H9 (cell line): ENCODE measurements around the gene ASIC1. TPM values are rescaled to one million over a fixed set of nuclear protein-coding genes. Genes with fewer than 3 reads are reported as not detected.
A peak's percentile ranks its signal among the peaks of the same experiment; 100 is the strongest.

Source experiments
- DNase-seq: peaks from one replicate; pipeline ENCODE4 v3.0.0-alpha.2; 2017
- H2AFZ ChIP-seq: one replicate; pipeline ENCODE4 v1.6.1; 2013; ENCODE audit warnings: mild to moderate bottlenecking, low read length, control low read depth, moderate library complexity
- H2AK5ac ChIP-seq: 2 replicates; pipeline ENCODE4 v1.6.1; 2013; ENCODE audit warnings: low read length, control low read depth, mixed read lengths; ENCODE audit not compliant: insufficient read length
- H2BK120ac ChIP-seq: one replicate; pipeline ENCODE4 v1.6.1; 2013; ENCODE audit warnings: low read depth, mild to moderate bottlenecking, low read length, control low read depth, inconsistent platforms; ENCODE audit not compliant: poor library complexity, severe bottlenecking
- H2BK12ac ChIP-seq: 2 replicates; pipeline ENCODE4 v1.6.1; 2013; ENCODE audit warnings: low read length, control low read depth, mixed read lengths, low read depth; ENCODE audit not compliant: insufficient read length
- H2BK15ac ChIP-seq: 2 replicates; pipeline ENCODE4 v1.6.1; 2013; ENCODE audit warnings: low read depth, low read length, control low read depth
- H2BK20ac ChIP-seq: one replicate; pipeline ENCODE4 v1.6.1; 2013; ENCODE audit warnings: low read depth, mild to moderate bottlenecking, low read length, control low read depth, inconsistent platforms; ENCODE audit not compliant: poor library complexity, severe bottlenecking
- H2BK5ac ChIP-seq: 2 replicates; pipeline ENCODE4 v1.6.1; 2013; ENCODE audit warnings: low read length, control low read depth, mixed read lengths; ENCODE audit not compliant: insufficient read length
- H3K14ac ChIP-seq: 2 replicates; pipeline ENCODE4 v1.6.1; 2013; ENCODE audit warnings: low read length, control low read depth; ENCODE audit not compliant: insufficient read depth
- H3K18ac ChIP-seq: 2 replicates; pipeline ENCODE4 v1.6.1; 2013; ENCODE audit warnings: low read depth, mild to moderate bottlenecking, mixed read lengths, low read length, control low read depth; ENCODE audit not compliant: insufficient read length
- H3K23ac ChIP-seq: 2 replicates; pipeline ENCODE4 v1.6.1; 2013; ENCODE audit warnings: low read length, control low read depth, mixed read lengths, low read depth; ENCODE audit not compliant: insufficient read length
- H3K23me2 ChIP-seq: 2 replicates; pipeline ENCODE4 v1.6.1; 2013; ENCODE audit warnings: low read depth, mild to moderate bottlenecking, mixed read lengths, low read length, control low read depth; ENCODE audit not compliant: insufficient read length, poor library complexity, severe bottlenecking
- H3K27ac ChIP-seq: 2 replicates; pipeline ENCODE4 v1.5.1; 2013; ENCODE audit warnings: low read length, control low read depth, mixed read lengths, low read depth; ENCODE audit not compliant: insufficient read length
- H3K27me3 ChIP-seq: 2 replicates; pipeline ENCODE4 v1.6.1; 2013; ENCODE audit warnings: low read length, control low read depth, inconsistent platforms; ENCODE audit not compliant: insufficient read depth
- H3K4ac ChIP-seq: 2 replicates; pipeline ENCODE4 v1.6.1; 2013; ENCODE audit warnings: low read depth, mild to moderate bottlenecking, control low read depth, inconsistent platforms, low read length, moderate library complexity
- H3K4me1 ChIP-seq: 2 replicates; pipeline ENCODE4 v1.6.1; 2013; ENCODE audit warnings: low read length, control low read depth, inconsistent platforms; ENCODE audit not compliant: insufficient read depth
- H3K4me2 ChIP-seq: 2 replicates; pipeline ENCODE4 v1.6.1; 2013; ENCODE audit warnings: low read length, control low read depth, mixed read lengths; ENCODE audit not compliant: insufficient read length, insufficient read depth
- H3K56ac ChIP-seq: 2 replicates; pipeline ENCODE4 v1.6.1; 2013; ENCODE audit warnings: low read depth, mild to moderate bottlenecking, mixed read lengths, low read length, control low read depth; ENCODE audit not compliant: insufficient read length
- H3K79me1 ChIP-seq: 2 replicates; pipeline ENCODE4 v1.6.1; 2013; ENCODE audit warnings: low read depth, mild to moderate bottlenecking, moderate library complexity, low read length, control low read depth, inconsistent platforms; ENCODE audit not compliant: insufficient read depth, poor library complexity, severe bottlenecking
- H3K79me2 ChIP-seq: 2 replicates; pipeline ENCODE4 v1.6.1; 2013; ENCODE audit warnings: low read length, control low read depth, inconsistent platforms; ENCODE audit not compliant: insufficient read depth
- H3K9ac ChIP-seq: 2 replicates; pipeline ENCODE4 v1.6.1; 2013; ENCODE audit warnings: low read length, control low read depth, mixed read lengths; ENCODE audit not compliant: insufficient read length; ENCODE audit errors: extremely low read depth
- H3K9me3 ChIP-seq: one replicate; pipeline ENCODE4 v1.6.1; 2013; ENCODE audit warnings: low read depth, low read length, inconsistent platforms; ENCODE audit not compliant: control insufficient read depth
- H3T11ph ChIP-seq: one replicate; pipeline ENCODE4 v1.6.1; 2013; ENCODE audit warnings: mild to moderate bottlenecking, low read length, control low read depth, inconsistent platforms
- H4K20me1 ChIP-seq: one replicate; pipeline ENCODE4 v1.6.1; 2013; ENCODE audit not compliant: control insufficient read depth, insufficient read length, insufficient read depth
- H4K5ac ChIP-seq: 2 replicates; pipeline ENCODE4 v1.6.1; 2013; ENCODE audit warnings: low read depth, mild to moderate bottlenecking, mixed read lengths, low read length, control low read depth; ENCODE audit not compliant: insufficient read length
- H4K8ac ChIP-seq: replicated peaks from 2 replicates; pipeline ENCODE4 v1.6.1; 2013; ENCODE audit warnings: low read length, control low read depth, mixed read lengths, low read depth; ENCODE audit not compliant: insufficient read length
- H4K91ac ChIP-seq: 2 replicates; pipeline ENCODE4 v1.6.1; 2013; ENCODE audit warnings: low read depth, mild to moderate bottlenecking, moderate library complexity, mixed read lengths, low read length, control low read depth; ENCODE audit not compliant: insufficient read length
- H3K27ac Mint-ChIP-seq, 3 experiments: 2 replicates in 2 of 3; 3 replicates in 1 of 3; pipeline ENCODE4 v1.8.0; 2020 to 2021; ENCODE audit warnings: mixed read lengths in 3 of 3, mild to moderate bottlenecking in 1 of 3, moderate library complexity in 1 of 3
- H3K27me3 Mint-ChIP-seq: 2 replicates; pipeline ENCODE4 v1.8.0; 2021; ENCODE audit warnings: low read depth, mild to moderate bottlenecking, moderate library complexity, mixed read lengths
- H3K36me3 Mint-ChIP-seq, 3 experiments: 2 replicates in 2 of 3; 3 replicates in 1 of 3; pipeline ENCODE4 v1.8.0; 2020 to 2021; ENCODE audit warnings: low read depth in 3 of 3, mixed read lengths in 3 of 3; ENCODE audit not compliant: insufficient read depth in 1 of 3
- H3K4me1 Mint-ChIP-seq, 2 experiments: 2 replicates each; pipeline ENCODE4 v1.8.0; 2020; ENCODE audit warnings: mixed read lengths in 2 of 2
- H3K4me3 Mint-ChIP-seq, 2 experiments: 2 replicates in 1 of 2; 3 replicates in 1 of 2; pipeline ENCODE4 v1.8.0; 2020 to 2021; ENCODE audit warnings: mild to moderate bottlenecking in 2 of 2, mixed read lengths in 2 of 2, moderate library complexity in 1 of 2
- H3K9me3 Mint-ChIP-seq, 2 experiments: 2 replicates in 1 of 2; 3 replicates in 1 of 2; pipeline ENCODE4 v1.8.0; 2020; ENCODE audit warnings: mild to moderate bottlenecking in 2 of 2, mixed read lengths in 2 of 2, moderate library complexity in 1 of 2
- CTCF ChIP-seq: fragments of 200-600 bp; sonication (generic); conservative IDR thresholded peaks from 3 replicates; pipeline ENCODE4 v1.8.0; 2021; ENCODE audit warnings: antibody characterized with exemption, mild to moderate bottlenecking
- WGBS: extraction: QIAGEN DNeasy Blood & Tissue Kit; methylation state at CpG from one replicate; pipeline ENCODE4 v1.1.7; 2013; ENCODE audit warnings: missing lambda C conversion rate, low lambda C conversion rate, mixed read lengths; ENCODE audit not compliant: insufficient read length; ENCODE audit errors: extremely low coverage; 5-methylcytosine and 5-hydroxymethylcytosine counted together
- total RNA-seq: library from RNA; stranded (reverse); gene quantifications from 2 replicates; pipeline ENCODE4 v1.2.1, GENCODE V29; 2021

The ASIC1 gene
- total RNA-seq, 1 experiment from 2014 or later = 3.9 TPM

- no peak overlapping the region for H2AK5ac ChIP-seq
These were observed 28.8 kb downstream of the ASIC1 start for GRCh38 chr12:50086148-50086547.

More at GRCh38 chr12:50086148-50086547, 28.8 kb downstream of the ASIC1 start:
- Histone ChIP-seq H2BK20ac (no peak overlapping the region), H4K20me1 (no peaks in the 10 kb centered on the region), H3K9ac (no peak overlapping the region), H3K4me2 (peak overlapping the region; percentile 72), H3K14ac (no peak overlapping the region), H3K27me3 (no peaks in the 10 kb centered on the region), H3K79me1 (no peaks in the 10 kb centered on the region), H2BK120ac (no peak overlapping the region), H3K23me2 (no peaks in the 10 kb centered on the region), H3K18ac (no peak overlapping the region), H3K56ac (no peak overlapping the region), H3K4me1 (no peaks in the 10 kb centered on the region), H4K8ac (no peak overlapping the region), H4K91ac (no peak overlapping the region), H2BK12ac (no peak overlapping the region), H2BK5ac (no peak overlapping the region), H4K5ac (no peak overlapping the region), H3K23ac (no peak overlapping the region), H3K4ac (no peak overlapping the region), H3K79me2 (no peaks in the 10 kb centered on the region), H3T11ph (no peak overlapping the region), H2BK15ac (no peak overlapping the region), H3K9me3 (no peaks in the 10 kb centered on the region), H3K27ac (no peak overlapping the region), H2AFZ (no peak overlapping the region)
- Mint-ChIP-seq H3K4me3 (peak overlapping the region; percentile 90 to 95), H3K27ac (peak overlapping the region in 1 of 3 experiments; percentile 95; a peak in 2 of 7 replicates), H3K4me1 (peaks cover 11 to 20% of the 10 kb centered on the region in 2 experiments), H3K27me3 (peaks cover 7% of the 10 kb centered on the region), H3K36me3 (peaks cover 42 to 52% (median 49%) of the 10 kb centered on the region in 3 experiments), H3K9me3 (no peaks in the 10 kb centered on the region)
- no peak for DNase-seq
- no CpG with 5 or more reads among the region's 5 CpGs for WGBS
- TF ChIP-seq CTCF = no peak
